H1 (cell line): Measurements from ENCODE around the gene MMP11. TPM values are rescaled to one million over a fixed set of nuclear protein-coding genes. Genes with fewer than 3 reads are reported as not detected.

Experiments
- CTCF ChIA-PET: fragments of 300-600 bp; sonication (Branson Sonifier 250); formaldehyde crosslinking; loops from one replicate; lab custom pipeline; 2021; ENCODE audit not compliant: partially characterized antibody; lab: Charles Lee
- POLR2A ChIA-PET: fragments of 300-600 bp; sonication (Branson Sonifier 250); formaldehyde crosslinking; loops from one replicate; lab custom pipeline; 2021; ENCODE audit warnings: inconsistent platforms; ENCODE audit not compliant: partially characterized antibody; lab: Charles Lee
- DNase-seq, 2 experiments: peaks; one replicate each; pipeline versions ENCODE4 v3.0.0 to v3.0.0-alpha.2; 2010 to 2022; ENCODE audit warnings: low spot score in 2 of 2, low read depth in 1 of 2, mixed read lengths in 1 of 2
- FAIRE-seq: peaks from 2 replicates; lab custom pipeline; 2011; peaks lifted over from hg19 to GRCh38; lab: Jason Lieb, UNC
- H2AFZ ChIP-seq: 2 replicates; pipeline ENCODE4 v1.8.1; 2012; ENCODE audit warnings: low read length, inconsistent platforms
- H2AK5ac ChIP-seq: 2 replicates; pipeline ENCODE4 v1.6.1; 2013; ENCODE audit warnings: low read depth, low read length
- H2BK120ac ChIP-seq: replicated peaks from 2 replicates; pipeline ENCODE3; 2013; ENCODE audit warnings: low read depth, low read length, inconsistent platforms
- H2BK12ac ChIP-seq: 2 replicates; pipeline ENCODE4 v1.6.1; 2013; ENCODE audit warnings: low read depth, low read length
- H2BK15ac ChIP-seq: 2 replicates; pipeline ENCODE4 v1.6.1; 2013; ENCODE audit warnings: low read length
- H2BK20ac ChIP-seq: 2 replicates; pipeline ENCODE4 v1.6.1; 2013; ENCODE audit warnings: low read length
- H2BK5ac ChIP-seq: 2 replicates; pipeline ENCODE4 v1.6.1; 2013; ENCODE audit warnings: low read depth, low read length
- H3K14ac ChIP-seq: 2 replicates; pipeline ENCODE4 v1.6.1; 2013; ENCODE audit warnings: inconsistent platforms; ENCODE audit not compliant: insufficient read length
- H3K18ac ChIP-seq: 2 replicates; pipeline ENCODE4 v1.6.1; 2013; ENCODE audit warnings: low read length; ENCODE audit errors: extremely low read depth
- H3K23ac ChIP-seq: 2 replicates; pipeline ENCODE4 v1.6.1; 2013; ENCODE audit warnings: inconsistent platforms; ENCODE audit not compliant: insufficient read length
- H3K23me2 ChIP-seq: 2 replicates; pipeline ENCODE4 v1.6.1; 2013; ENCODE audit warnings: low read depth, low read length
- H3K27ac ChIP-seq: 2 replicates; pipeline ENCODE4 v1.6.1; 2011; ENCODE audit warnings: low read depth, low read length, inconsistent platforms
- H3K27me3 ChIP-seq, 4 experiments: replicated peaks in 1 of 4; 1 replicate in 1 of 4; 2 replicates in 3 of 4; pipeline versions ENCODE4 v1.6.1 to v1.8.1; 2011 to 2013; ENCODE audit warnings: low read length in 3 of 4, mild to moderate bottlenecking in 3 of 4, inconsistent platforms in 2 of 4, mixed read lengths in 2 of 4, moderate library complexity in 1 of 4; ENCODE audit not compliant: control insufficient read depth in 3 of 4, insufficient read depth in 3 of 4; ENCODE audit errors: extremely low read depth in 1 of 4
- H3K36me3 ChIP-seq, 4 experiments: 2 replicates each; pipeline versions ENCODE4 v1.6.1 to v1.8.1; 2011 to 2013; ENCODE audit warnings: mild to moderate bottlenecking in 4 of 4, low read length in 3 of 4, moderate library complexity in 2 of 4, control low read depth in 1 of 4, inconsistent platforms in 1 of 4; ENCODE audit not compliant: insufficient read depth in 4 of 4, control insufficient read depth in 2 of 4
- H3K4ac ChIP-seq: replicated peaks from 2 replicates; pipeline ENCODE3; 2013; ENCODE audit warnings: low read length, low read depth, mixed read lengths, inconsistent platforms; ENCODE audit not compliant: insufficient read length
- H3K4me1 ChIP-seq, 4 experiments: replicated peaks in 1 of 4; 1 replicate in 1 of 4; 2 replicates in 3 of 4; pipeline versions ENCODE4 v1.6.1 to v1.8.1; 2011 to 2013; ENCODE audit warnings: low read length in 3 of 4, inconsistent platforms in 2 of 4, mixed read lengths in 1 of 4; ENCODE audit not compliant: insufficient read depth in 4 of 4, control insufficient read depth in 3 of 4
- H3K4me2 ChIP-seq, 2 experiments: 2 replicates each; pipeline versions ENCODE4 v1.6.1 to v1.8.1; 2011 to 2013; ENCODE audit warnings: low read depth in 2 of 2, low read length in 2 of 2, control low read depth in 1 of 2, inconsistent platforms in 1 of 2, mild to moderate bottlenecking in 1 of 2; ENCODE audit not compliant: insufficient read depth in 1 of 2
- H3K4me3 ChIP-seq, 4 experiments: fragments of 200-600, 300-600 bp in 1 of 4; sonication (generic), shearing (Covaris generic), sonication (Bioruptor Twin) in 1 of 4; 2 replicates each; pipeline versions ENCODE4 v1.5.1 to v1.8.1; 2011 to 2016; ENCODE audit warnings: low read length in 4 of 4, low read depth in 3 of 4, control low read depth in 2 of 4, inconsistent platforms in 2 of 4, mild to moderate bottlenecking in 2 of 4, mixed read lengths in 1 of 4, moderate library complexity in 1 of 4; ENCODE audit not compliant: insufficient read depth in 2 of 4; ENCODE audit errors: extremely low read depth in 1 of 4
- H3K56ac ChIP-seq: replicated peaks from 2 replicates; pipeline ENCODE3; 2013; ENCODE audit warnings: low read depth, mild to moderate bottlenecking, mixed read lengths, low read length, inconsistent platforms; ENCODE audit not compliant: insufficient read length
- H3K79me1 ChIP-seq: 2 replicates; pipeline ENCODE4 v1.6.1; 2013; ENCODE audit warnings: low read depth, low read length, control low read depth
- H3K79me2 ChIP-seq, 2 experiments: 2 replicates each; pipeline versions ENCODE4 v1.6.1 to v1.8.1; 2012 to 2013; ENCODE audit warnings: low read length in 2 of 2, mild to moderate bottlenecking in 2 of 2, inconsistent platforms in 1 of 2; ENCODE audit not compliant: insufficient read depth in 2 of 2, control insufficient read depth in 1 of 2
- H3K9ac ChIP-seq, 4 experiments: replicated peaks in 1 of 4; 1 replicate in 1 of 4; 2 replicates in 3 of 4; pipeline versions ENCODE4 v1.6.1 to v1.8.1; 2011 to 2013; ENCODE audit warnings: low read depth in 3 of 4, low read length in 3 of 4, control low read depth in 2 of 4, mild to moderate bottlenecking in 2 of 4, moderate library complexity in 2 of 4, inconsistent platforms in 1 of 4; ENCODE audit errors: extremely low read depth in 1 of 4
- H3K9me3 ChIP-seq, 2 experiments: 2 replicates each; pipeline versions ENCODE4 v1.6.1 to v1.8.1; 2012 to 2013; ENCODE audit warnings: mild to moderate bottlenecking in 2 of 2, moderate library complexity in 2 of 2, control low read depth in 1 of 2, inconsistent platforms in 1 of 2, low read depth in 1 of 2, low read length in 1 of 2, mixed read lengths in 1 of 2; ENCODE audit not compliant: insufficient read depth in 2 of 2
- H4K20me1 ChIP-seq, 2 experiments: replicated peaks in 1 of 2; 2 replicates each; pipeline versions ENCODE3 to v1.8.1; 2011 to 2013; ENCODE audit warnings: inconsistent platforms in 2 of 2, low read length in 2 of 2, mild to moderate bottlenecking in 1 of 2; ENCODE audit not compliant: insufficient read depth in 2 of 2, control insufficient read depth in 1 of 2
- H4K5ac ChIP-seq: 2 replicates; pipeline ENCODE4 v1.6.1; 2013; ENCODE audit warnings: low read length, low read depth, mixed read lengths, inconsistent platforms; ENCODE audit not compliant: insufficient read length
- H4K8ac ChIP-seq: 2 replicates; pipeline ENCODE4 v1.8.0; 2013; ENCODE audit warnings: mild to moderate bottlenecking, moderate library complexity, low read length, inconsistent platforms; ENCODE audit not compliant: insufficient read depth; ENCODE audit errors: extremely low read depth
- H4K91ac ChIP-seq: replicated peaks from 2 replicates; pipeline ENCODE3; 2013; ENCODE audit warnings: low read length, mixed read lengths, inconsistent platforms; ENCODE audit not compliant: insufficient read length
- CHD1 ChIP-seq: IDR thresholded peaks from 2 replicates; pipeline ENCODE4 v1.6.1; 2012; ENCODE audit warnings: low read depth, low read length, improper control_type of control experiment
- CREB1 ChIP-seq: IDR thresholded peaks from 2 replicates; pipeline ENCODE4 v1.6.1; 2012; ENCODE audit warnings: inconsistent platforms
- CTCF ChIP-seq, 3 experiments: IDR thresholded peaks; 1 replicate in 2 of 3; 2 replicates in 1 of 3; pipeline versions ENCODE4 v1.5.1 to v1.6.1; 2011; ENCODE audit warnings: low read length in 3 of 3, mild to moderate bottlenecking in 3 of 3, inconsistent platforms in 2 of 3, low read depth in 1 of 3, moderate library complexity in 1 of 3; ENCODE audit not compliant: insufficient read depth in 1 of 3; ENCODE audit errors: control extremely low read depth in 1 of 3
- GTF2F1 ChIP-seq: IDR thresholded peaks from 2 replicates; pipeline ENCODE4 v1.6.1; 2012; ENCODE audit warnings: low read depth, low read length, improper control_type of control experiment, borderline replicate concordance
- HDAC2 ChIP-seq, 2 experiments: fragments of 300-600 bp in 1 of 2; sonication (generic) in 1 of 2; IDR thresholded peaks; 2 replicates each; pipeline ENCODE4 v1.6.1; 2011 to 2012; ENCODE audit warnings: low read depth in 2 of 2, low read length in 2 of 2, mild to moderate bottlenecking in 2 of 2, moderate library complexity in 2 of 2, borderline replicate concordance in 1 of 2, inconsistent platforms in 1 of 2
- JUND ChIP-seq: IDR thresholded peaks from 2 replicates; pipeline ENCODE4 v1.6.1; 2011; ENCODE audit warnings: mild to moderate bottlenecking, improper control_type of control experiment, low read length
- MAX ChIP-seq: IDR thresholded peaks from 2 replicates; pipeline ENCODE4 v1.6.1; 2012; ENCODE audit warnings: inconsistent platforms
- YY1 ChIP-seq: IDR thresholded peaks from 2 replicates; pipeline ENCODE4 v1.6.1; 2011; ENCODE audit warnings: low read depth, mild to moderate bottlenecking, low read length
- WGBS, 2 experiments: shearing (Covaris generic) in 1 of 2; methylation state at CpG; one replicate each; pipeline versions ENCODE4 v1.1.6 to v1.1.7; 2013 to 2015; ENCODE audit warnings: low lambda C conversion rate in 2 of 2, mixed read lengths in 2 of 2, inconsistent platforms in 1 of 2, low coverage in 1 of 2, missing lambda C conversion rate in 1 of 2; ENCODE audit not compliant: insufficient replicate concordance in 2 of 2, insufficient coverage in 1 of 2, insufficient read length in 1 of 2; ENCODE audit errors: extremely low coverage in 1 of 2, missing lambda C conversion rate in 1 of 2; 5-methylcytosine and 5-hydroxymethylcytosine counted together
- polyA plus RNA-seq, 7 experiments: library from polyadenylated mRNA; depleted of rRNA in 3 of 7; stranded (reverse) in 5 of 7; unstranded in 2 of 7; fragments of >200 nt in 5 of 7; fragments of 200-250 nt in 2 of 7; gene quantifications; 1 replicate in 5 of 7; 2 replicates in 1 of 7; 4 replicates in 1 of 7; pipeline versions ENCODE4 v1.2.1 to v1.2.3, GENCODE V29; 2011 to 2013; ENCODE audit warnings: missing spikeins in 2 of 7, mixed read lengths in 2 of 7
- total RNA-seq: library from RNA; stranded (reverse); fragmentation: NEBNext Ultra II Directional; extraction: Animal tissue kit (Norgen Biotek cat#: 25700); gene quantifications from 2 replicates; pipeline ENCODE4 v1.2.1, GENCODE V29; 2021

MMP11 gene
- total and polyA plus RNA-seq, 2 of the 8 experiments (the other 6 are each of a cell fraction or from before 2014, with no cell fraction given) = 10.2 to 18.3 TPM

GRCh38 chr22:23750714-23751440 lies 21.8 kb upstream of the MMP11 start, which contains the start of gene ZNF70:
Gene ZNF70 (minus strand): TSS chr22:23751112. CDS start chr22:23745140, 5,972 bp downstream.
- peaks cover 11% of the 10 kb centered on the region; the same call in 1 of the 2 replicates for H3K23me2 ChIP-seq
- TF ChIP-seq CREB1 (peak; percentile 62; the same call in 1 of the 2 replicates), MAX (peak; percentile 33; the same call in 1 of the 2 replicates), JUND (no peak), YY1 (0 out of 2 replicates have a peak, but pooled peaks have one; percentile 12), GTF2F1 (no peak), CHD1 (no peak), CTCF (IDR thresholded peaks at IDR 0.05; ENCODE audit: control extremely low read depth in 1 of 3, insufficient read depth in 1 of 3, low read depth in 1 of 3, low read length in 3 of 3) (no peak), HDAC2 (IDR thresholded peaks at IDR 0.05; ENCODE audit: borderline replicate concordance in 1 of 2, low read depth in 2 of 2, low read length in 2 of 2) (peak in 1 of 2 experiments; percentile 69; a peak in 1 of 4 replicates)

More at GRCh38 chr22:23750714-23751440, 21.8 kb upstream of the MMP11 start, which contains the start of gene ZNF70:
- DNase-seq (peak in 1 of 2 experiments; percentile 90), FAIRE-seq (no peak)
- Histone ChIP-seq H3K23ac (no peak within 1 kb of the TSS), H3K18ac (peak within 1 kb of the TSS; percentile 87), H2BK120ac (no peak within 1 kb of the TSS), H3K27ac (peak within 1 kb of the TSS; percentile 78), H3K4me3 (peak within 1 kb of the TSS; percentile 59 to 83 (median 78)), H3K56ac (peak within 1 kb of the TSS; percentile 86), H4K20me1 (no peaks in the 10 kb centered on the region), H4K5ac (peak within 1 kb of the TSS; percentile 98), H2AK5ac (no peak within 1 kb of the TSS), H3K4me1 (peaks cover 0 to 6% (median 2%) of the 10 kb centered on the region in 4 experiments; a peak in 3 of 7 replicates), H3K9me3 (no peaks in the 10 kb centered on the region), H3K27me3 (no peaks in the 10 kb centered on the region), H4K8ac (peak within 1 kb of the TSS; percentile 99), H2AFZ (peak within 1 kb of the TSS; percentile 78; the same call in 1 of the 2 replicates), H3K9ac (peak within 1 kb of the TSS; percentile 71 to 78 (median 73)), H3K79me1 (no peaks in the 10 kb centered on the region), H2BK5ac (peak within 1 kb of the TSS; percentile 87), H3K4me2 (peak within 1 kb of the TSS; percentile 74 to 95), H2BK20ac (no peak within 1 kb of the TSS), H2BK12ac (peak within 1 kb of the TSS; percentile 68; the same call in 1 of the 2 replicates), H2BK15ac (peak within 1 kb of the TSS; percentile 97; the same call in 1 of the 2 replicates), H3K14ac (no peak within 1 kb of the TSS), H4K91ac (peak within 1 kb of the TSS; percentile 98), H3K36me3 (no peaks in the 10 kb centered on the region), H3K4ac (peak within 1 kb of the TSS; percentile 99), H3K79me2 (no peaks in the 10 kb centered on the region)
- ChIA-PET POLR2A (interaction anchor here (0.9 to 2.3 kb wide), 6 partner anchors 13 to 98 kb away, joined by 3 to 8 read pairs (median 3); partner anchors contain the start of gene CHCHD10), CTCF (interaction anchor here (0.5 to 1.7 kb wide), 2 partner anchors 18 to 26 kb away, joined by 3 to 5 read pairs; partner anchors contain the start of gene CHCHD10)
- 1% methylated on average over 18 of the region's 78 CpGs; no CpG with 5 or more reads in 1 of the 2 experiments for WGBS, 2 experiments
